ENCODE data around the gene KRTAP16-1.

DNA sequence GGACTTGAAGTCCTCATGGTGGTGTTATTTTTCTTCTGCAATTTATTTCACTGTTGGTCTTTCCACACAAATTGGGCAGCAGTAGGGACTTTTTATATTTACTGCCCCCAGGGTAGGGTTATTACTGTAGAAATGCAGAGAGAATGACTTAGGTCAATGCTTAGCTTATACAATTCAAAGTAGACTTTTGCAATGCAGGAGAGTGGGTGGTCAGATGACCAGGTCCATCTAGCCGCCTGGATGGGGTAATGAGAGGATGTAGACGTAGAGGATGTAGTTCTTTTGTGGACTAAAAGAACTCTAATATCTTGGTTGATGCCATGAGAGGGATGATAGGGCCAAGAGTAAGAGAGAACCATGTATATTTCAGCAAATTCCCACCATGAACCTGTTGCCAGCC, 9.1 kb upstream of the KRTAP16-1 start:
- TF ChIP-seq RCOR1 (IDR thresholded peaks at IDR 0.05; ENCODE audit: insufficient replicate concordance, low read length) (no peak), MAZ (IDR thresholded peaks at IDR 0.05; ENCODE audit: borderline replicate concordance, low read depth, low read length) (no peak)
- TF ChIP-seq, protein P1, sequence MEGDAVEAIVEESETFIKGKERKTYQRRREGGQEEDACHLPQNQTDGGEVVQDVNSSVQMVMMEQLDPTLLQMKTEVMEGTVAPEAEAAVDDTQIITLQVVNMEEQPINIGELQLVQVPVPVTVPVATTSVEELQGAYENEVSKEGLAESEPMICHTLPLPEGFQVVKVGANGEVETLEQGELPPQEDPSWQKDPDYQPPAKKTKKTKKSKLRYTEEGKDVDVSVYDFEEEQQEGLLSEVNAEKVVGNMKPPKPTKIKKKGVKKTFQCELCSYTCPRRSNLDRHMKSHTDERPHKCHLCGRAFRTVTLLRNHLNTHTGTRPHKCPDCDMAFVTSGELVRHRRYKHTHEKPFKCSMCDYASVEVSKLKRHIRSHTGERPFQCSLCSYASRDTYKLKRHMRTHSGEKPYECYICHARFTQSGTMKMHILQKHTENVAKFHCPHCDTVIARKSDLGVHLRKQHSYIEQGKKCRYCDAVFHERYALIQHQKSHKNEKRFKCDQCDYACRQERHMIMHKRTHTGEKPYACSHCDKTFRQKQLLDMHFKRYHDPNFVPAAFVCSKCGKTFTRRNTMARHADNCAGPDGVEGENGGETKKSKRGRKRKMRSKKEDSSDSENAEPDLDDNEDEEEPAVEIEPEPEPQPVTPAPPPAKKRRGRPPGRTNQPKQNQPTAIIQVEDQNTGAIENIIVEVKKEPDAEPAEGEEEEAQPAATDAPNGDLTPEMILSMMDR (conservative IDR thresholded peaks at IDR 0.05; ENCODE audit: low read depth, low read length): no peak

Measured in IMR-90 (cell line).